HG03095 (cell line): ENCODE measurements around the gene CD207.

Experiments used
- ATAC-seq: cut with Tn5 transposase; IDR thresholded peaks from one replicate; pipeline ENCODE4 v1.9.1; 2021; ENCODE audit warnings: moderate library complexity; ENCODE audit not compliant: unreplicated experiment

Gene CD207

DNA sequence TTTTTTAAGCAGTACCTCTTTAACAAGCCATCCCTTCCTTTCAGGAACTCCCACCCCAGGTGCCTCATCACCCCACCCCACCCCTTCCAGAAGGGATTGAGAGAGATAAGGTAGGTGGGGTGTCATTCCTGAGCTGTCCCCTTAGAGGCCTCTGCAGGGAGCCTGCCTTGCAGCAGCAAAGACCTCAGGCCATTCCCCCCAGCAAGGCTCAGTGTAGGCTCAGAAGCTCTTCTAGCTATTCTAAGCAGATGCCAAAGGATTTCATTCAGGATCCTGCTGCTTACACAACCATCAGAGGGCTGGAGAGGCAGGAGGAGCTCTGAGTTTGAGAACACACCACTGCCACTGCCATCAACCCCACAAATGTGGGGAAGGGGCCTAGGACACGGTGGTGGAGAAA, 39.4 kb downstream of the CD207 start:
- no peak for ATAC-seq

DNA sequence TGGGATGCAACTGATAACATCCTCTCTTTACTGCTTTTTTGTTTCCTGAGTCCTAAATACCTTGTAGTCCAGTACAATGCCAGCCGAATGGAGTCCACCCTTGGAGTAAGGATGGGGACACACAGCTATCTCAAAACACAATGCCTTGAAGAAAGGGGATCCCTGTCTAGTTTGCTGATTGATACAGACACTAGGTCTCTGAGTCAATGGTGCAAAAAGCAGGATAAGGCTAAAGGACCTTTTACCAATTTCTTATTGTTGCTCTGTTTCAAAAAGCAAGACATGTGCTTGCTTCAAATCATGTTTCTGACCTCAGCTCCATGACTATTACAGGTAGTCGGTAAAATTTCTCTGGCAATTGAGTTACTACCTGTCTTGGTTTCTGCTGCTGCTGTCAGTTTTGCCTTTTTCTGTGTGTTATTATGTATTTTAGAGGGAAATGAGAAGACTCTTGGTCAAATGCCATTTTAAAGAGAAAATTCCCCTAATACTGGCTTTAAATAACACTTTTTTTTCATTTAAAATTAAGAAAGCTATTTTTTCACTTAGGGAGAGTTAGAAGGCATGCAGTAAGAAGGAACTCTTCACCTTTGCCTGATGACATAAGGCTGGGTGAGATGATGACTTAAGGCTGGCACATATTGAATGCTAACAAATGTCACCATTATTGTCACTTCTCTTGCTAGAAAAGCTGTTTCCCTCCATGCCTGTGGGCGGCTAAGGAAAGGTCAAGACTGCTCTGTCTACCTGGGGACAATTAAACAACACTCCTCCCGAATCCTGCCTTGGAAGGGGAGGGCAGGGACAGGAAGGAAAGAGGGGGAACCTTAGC, 40.2 kb downstream of the CD207 start:
- ATAC-seq = no peak

GRCh38 chr2:70793450-70793849, 42.2 kb downstream of the CD207 start:
- ATAC-seq = no peak

DNA sequence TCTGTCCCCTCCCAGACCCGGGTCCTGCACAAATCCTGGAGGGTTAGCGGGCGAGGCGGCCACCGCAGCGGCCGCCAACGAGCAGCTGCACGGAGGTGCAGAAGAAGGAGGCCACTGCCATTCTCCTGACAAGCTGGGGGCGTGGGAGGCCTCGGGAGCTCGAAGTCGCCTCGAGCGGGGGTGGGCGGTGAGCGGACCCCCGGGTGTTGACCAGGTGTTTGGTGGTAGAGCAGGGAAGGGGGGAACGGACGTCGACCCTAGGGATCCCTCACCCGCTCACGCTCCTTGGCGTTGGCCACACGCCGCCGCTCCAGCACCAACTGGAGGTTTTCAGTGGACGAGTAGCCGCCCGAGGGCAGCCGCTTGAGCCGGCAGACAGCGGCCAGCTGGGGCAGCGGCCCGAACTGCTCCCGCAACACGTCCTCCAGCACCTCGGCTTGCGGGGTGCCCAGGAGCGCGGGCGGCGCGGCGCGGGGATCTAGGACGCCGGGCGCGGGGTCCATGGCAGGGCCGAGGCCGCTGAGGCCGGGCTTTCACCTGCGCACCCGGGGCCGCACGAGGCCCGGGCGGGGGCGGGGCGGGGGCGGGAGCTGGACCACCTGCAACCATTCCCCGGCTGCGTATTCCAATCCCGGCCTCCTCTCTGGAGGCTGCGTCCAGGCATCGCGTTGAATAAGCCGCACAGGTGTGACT, 45.3 kb downstream of the CD207 start, which contains the start of gene FIGLA:
Gene FIGLA (minus strand): TSS at position 508 of the 693 bp plus-strand sequence. CDS start 5 bp downstream, at position 503.
- no peak for ATAC-seq

- ATAC-seq = no peak
Observed at GRCh38 chr2:70789304-70790135, 46.1 kb downstream of the CD207 start.

GRCh38 chr2:70785137-70785911, 50.3 kb downstream of the CD207 start:
- no peak for ATAC-seq

DNA sequence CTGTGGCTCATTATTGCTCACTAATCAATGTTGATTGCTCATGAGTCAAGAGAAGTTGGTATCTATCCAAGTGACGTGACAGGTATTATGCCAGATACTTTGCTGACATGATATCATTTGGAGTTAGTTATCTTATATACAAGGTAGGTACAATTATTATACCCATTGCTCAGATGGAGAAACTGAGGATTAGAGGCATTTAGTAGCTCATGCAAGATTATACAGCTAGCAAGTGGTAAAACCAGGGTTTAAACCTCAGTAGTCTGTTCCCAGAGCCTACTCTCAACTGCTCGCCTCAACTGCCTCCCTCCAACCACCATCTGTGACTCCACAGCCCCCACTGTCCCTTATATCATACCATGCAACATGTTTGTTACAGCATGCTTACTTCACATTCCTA, 51.3 kb downstream of the CD207 start:
- ATAC-seq = no peak
